ENCODE measurements around the gene B3GAT3. TPM values are rescaled to one million over a fixed set of nuclear protein-coding genes. Genes with fewer than 3 reads are reported as not detected.

The B3GAT3 gene
- 10 to 100 TPM; 57.0 to 75.3 TPM for total RNA-seq

DNA sequence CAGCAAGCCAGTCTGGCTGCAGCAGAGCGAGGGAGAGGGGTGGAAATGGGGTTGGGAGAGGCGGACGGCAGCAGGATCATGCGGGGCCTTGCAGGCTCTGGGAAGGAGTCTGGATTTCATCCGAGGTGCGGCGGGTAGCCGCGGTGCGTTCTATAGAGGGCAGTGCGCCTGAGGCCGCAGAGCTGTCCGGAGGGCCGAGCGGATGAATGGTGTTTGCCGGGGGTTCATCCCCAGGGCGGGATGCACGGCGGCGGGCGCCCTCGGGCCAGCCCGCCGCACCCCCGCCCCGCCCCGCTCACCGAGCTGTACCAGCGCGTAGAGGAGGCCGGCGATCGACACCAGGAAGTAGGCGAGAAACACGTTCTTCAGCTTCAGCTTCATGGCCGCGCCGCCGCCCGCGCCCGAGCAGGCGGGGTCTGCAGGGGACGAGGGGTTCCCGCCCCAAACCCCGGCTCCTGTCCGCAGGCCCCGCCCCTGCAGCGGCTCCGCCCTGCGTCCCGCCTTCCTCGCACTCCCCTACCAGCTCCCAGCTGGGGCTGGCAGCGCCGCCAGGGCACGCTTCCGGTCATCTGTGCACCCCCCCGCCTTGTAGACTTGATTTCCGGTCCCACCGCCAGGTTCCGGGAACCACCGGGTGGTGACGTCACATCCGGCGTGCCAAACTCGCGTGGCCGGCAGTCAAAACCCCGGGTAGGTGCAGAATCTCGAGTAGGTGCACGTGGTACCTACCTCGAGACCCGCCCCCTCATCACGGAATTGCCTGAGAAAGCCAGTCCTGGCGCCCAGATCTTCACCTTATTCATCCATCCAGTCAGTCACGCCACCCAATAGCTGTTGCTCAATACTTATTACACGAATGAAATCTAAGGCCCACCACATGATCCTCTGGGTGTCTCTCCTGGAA is at the start of gene B3GAT3:
B3GAT3 (minus strand) TSS at position 420 of the 904 bp plus-strand sequence; CDS start at position 381, 39 bp downstream.
- Histone ChIP-seq H3K36me3 (peaks cover 5 to 13% of the 10 kb centered on the region in 2 donors), H3K27me3 (replicated peaks; ENCODE audit: insufficient read depth) (no peaks in the 10 kb centered on the region), H3K27ac (peak within 1 kb of the TSS; percentile 77 to 88), H3K4me1 (replicated peaks) (peaks cover 6% of the 10 kb centered on the region), H3K4me3 (peak within 1 kb of the TSS; percentile 64), H3K9me3 (no peaks in the 10 kb centered on the region)
- intact Hi-C loops (cut with DNase I) = no loop called here
- peak; percentile 99 for TF ChIP-seq POLR2AphosphoS5 (IDR thresholded peaks at IDR 0.05)
- TF ChIP-seq POLR2A (IDR thresholded peaks at IDR 0.05) = peak; percentile 93
- TF ChIP-seq, protein P1, sequence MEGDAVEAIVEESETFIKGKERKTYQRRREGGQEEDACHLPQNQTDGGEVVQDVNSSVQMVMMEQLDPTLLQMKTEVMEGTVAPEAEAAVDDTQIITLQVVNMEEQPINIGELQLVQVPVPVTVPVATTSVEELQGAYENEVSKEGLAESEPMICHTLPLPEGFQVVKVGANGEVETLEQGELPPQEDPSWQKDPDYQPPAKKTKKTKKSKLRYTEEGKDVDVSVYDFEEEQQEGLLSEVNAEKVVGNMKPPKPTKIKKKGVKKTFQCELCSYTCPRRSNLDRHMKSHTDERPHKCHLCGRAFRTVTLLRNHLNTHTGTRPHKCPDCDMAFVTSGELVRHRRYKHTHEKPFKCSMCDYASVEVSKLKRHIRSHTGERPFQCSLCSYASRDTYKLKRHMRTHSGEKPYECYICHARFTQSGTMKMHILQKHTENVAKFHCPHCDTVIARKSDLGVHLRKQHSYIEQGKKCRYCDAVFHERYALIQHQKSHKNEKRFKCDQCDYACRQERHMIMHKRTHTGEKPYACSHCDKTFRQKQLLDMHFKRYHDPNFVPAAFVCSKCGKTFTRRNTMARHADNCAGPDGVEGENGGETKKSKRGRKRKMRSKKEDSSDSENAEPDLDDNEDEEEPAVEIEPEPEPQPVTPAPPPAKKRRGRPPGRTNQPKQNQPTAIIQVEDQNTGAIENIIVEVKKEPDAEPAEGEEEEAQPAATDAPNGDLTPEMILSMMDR (IDR thresholded peaks at IDR 0.05) = peak in 2 of 4 experiments; percentile 56 to 68
- DNase-seq (ENCODE audit: low spot score) = peak; percentile 98
- under 1% methylated on average over 77 of the region's 77 CpGs for WGBS

DNA sequence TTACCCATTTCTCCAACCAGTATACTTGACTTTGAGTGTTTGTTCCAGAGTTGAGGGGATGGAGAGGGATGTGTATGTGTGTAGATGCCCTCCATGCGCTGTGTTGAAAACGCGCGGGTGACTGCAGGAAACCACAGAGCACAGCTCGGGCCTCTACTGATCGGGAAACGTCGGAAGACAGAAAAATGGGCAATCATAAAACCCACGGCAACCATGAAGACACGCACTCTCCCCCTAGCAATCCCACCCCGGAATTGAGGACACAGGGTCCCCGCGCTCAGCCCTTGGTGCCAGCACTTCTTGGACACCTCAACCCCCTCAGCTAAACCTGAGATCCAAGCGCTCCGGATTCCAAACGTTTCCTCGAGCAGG is 49.4 kb upstream of the B3GAT3 start:
- Histone ChIP-seq H3K27ac (peak overlapping the region; percentile 82 to 87), H3K4me1 (replicated peaks) (peaks cover 19% of the 10 kb centered on the region), H3K27me3 (replicated peaks; ENCODE audit: insufficient read depth) (no peaks in the 10 kb centered on the region), H3K9me3 (no peaks in the 10 kb centered on the region), H3K4me3 (peak overlapping the region; percentile 61 to 69), H3K36me3 (no peaks in the 10 kb centered on the region)
- intact Hi-C loops (cut with DNase I) = no loop called here
- DNase-seq (ENCODE audit: low spot score) = no peak
- under 1% methylated on average over 17 of the region's 17 CpGs for WGBS
- TF ChIP-seq, protein P1 (IDR thresholded peaks at IDR 0.05) = no peak
- TF ChIP-seq POLR2AphosphoS5 (IDR thresholded peaks at IDR 0.05) = no peak
- no peak for TF ChIP-seq POLR2A (IDR thresholded peaks at IDR 0.05)

DNA sequence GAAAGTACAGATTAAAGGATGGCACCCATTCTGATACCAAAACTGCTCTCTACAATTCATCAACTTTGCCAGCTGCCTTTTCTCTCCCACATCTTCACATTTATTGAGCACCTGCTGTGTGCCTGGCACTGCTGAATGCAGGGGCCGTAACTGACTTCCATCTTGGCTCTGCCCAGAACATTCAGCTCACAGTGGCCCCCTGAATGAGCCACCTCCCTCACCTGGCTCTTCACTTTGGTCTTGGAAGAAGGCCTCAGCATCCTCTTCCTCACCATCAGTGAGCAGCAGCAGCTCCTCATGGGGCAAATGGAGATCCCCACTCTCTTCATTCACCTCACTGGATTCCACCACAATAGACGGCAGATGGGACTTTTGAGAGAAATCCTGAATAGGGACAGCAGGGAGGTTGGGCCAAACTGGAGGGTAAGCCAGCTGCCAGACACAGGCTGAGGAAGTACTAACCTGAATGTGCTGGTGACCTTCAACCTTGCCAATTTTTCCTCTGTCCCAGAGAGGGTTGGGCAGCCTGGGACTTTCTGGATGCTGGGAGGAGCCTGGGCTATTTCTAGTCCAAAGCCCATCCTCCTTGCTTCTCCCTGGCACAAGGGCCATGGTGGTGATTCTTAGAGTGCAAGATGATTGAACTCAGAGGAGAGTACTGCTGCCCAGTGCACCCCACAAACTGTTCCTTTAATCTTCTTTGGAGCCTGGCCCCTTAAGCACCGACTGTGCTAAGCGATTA is 47.8 kb upstream of the B3GAT3 start:
- peaks cover 20% of the 10 kb centered on the region for H3K4me1 ChIP-seq (replicated peaks)
- intact Hi-C loops (cut with DNase I) = no loop called here
- no peaks in the 10 kb centered on the region for H3K27me3 ChIP-seq (replicated peaks; ENCODE audit: insufficient read depth)
- TF ChIP-seq POLR2AphosphoS5 (IDR thresholded peaks at IDR 0.05) (no peak), POLR2A (IDR thresholded peaks at IDR 0.05) (no peak)
- TF ChIP-seq, protein P1 (IDR thresholded peaks at IDR 0.05) = no peak
- H3K9me3 ChIP-seq = no peaks in the 10 kb centered on the region
- H3K36me3 ChIP-seq = no peaks in the 10 kb centered on the region
- H3K27ac ChIP-seq = no peak overlapping the region
- H3K4me3 ChIP-seq = no peak overlapping the region
- no peak for DNase-seq (ENCODE audit: low spot score)
- 70% methylated on average over 4 of the region's 4 CpGs for WGBS

DNA sequence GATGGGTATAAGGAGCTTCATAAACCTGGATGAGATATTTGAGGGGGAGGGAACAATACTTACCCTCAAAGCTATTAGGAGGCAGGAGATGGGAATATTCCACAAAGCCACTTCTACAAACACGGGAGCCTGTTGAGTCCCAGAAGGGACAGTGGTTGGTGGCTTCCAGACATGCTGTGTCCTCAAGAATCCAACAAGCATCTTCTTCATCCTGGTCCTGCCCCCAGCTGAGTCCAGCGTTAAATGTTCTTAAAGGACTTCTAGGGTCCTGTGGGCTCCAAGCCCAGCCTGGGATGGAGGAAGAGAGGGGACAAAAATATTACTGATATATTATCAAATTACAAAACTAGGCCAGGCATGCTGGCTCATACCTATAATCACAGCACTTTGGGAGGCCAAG is 45.7 kb upstream of the B3GAT3 start:
- Histone ChIP-seq H3K9me3 (no peaks in the 10 kb centered on the region), H3K27me3 (replicated peaks; ENCODE audit: insufficient read depth) (no peaks in the 10 kb centered on the region), H3K4me1 (replicated peaks) (peaks cover 12% of the 10 kb centered on the region), H3K27ac (no peak overlapping the region), H3K36me3 (no peaks in the 10 kb centered on the region), H3K4me3 (no peak overlapping the region)
- DNase-seq (ENCODE audit: low spot score) = no peak
- no peak for TF ChIP-seq POLR2A (IDR thresholded peaks at IDR 0.05)
- TF ChIP-seq, protein P1 (IDR thresholded peaks at IDR 0.05) = no peak
- no peak for TF ChIP-seq POLR2AphosphoS5 (IDR thresholded peaks at IDR 0.05)
- intact Hi-C loops (cut with DNase I) = no loop called here
- 53% methylated on average over 2 of the region's 2 CpGs for WGBS

All from prostate gland (tissue), 2 donors.